LNCAP (cell line): Measurements from ENCODE around the gene DIO1.

ENCODE experiments used
- CTCF ChIP-seq: fragments of 450-650 bp; IDR thresholded peaks from 2 replicates; pipeline ENCODE4 v1.5.1; 2017; ENCODE audit warnings: mild to moderate bottlenecking

DIO1 gene

GRCh38 chr1:53946252-53947171 lies 52.5 kb downstream of the DIO1 start, which contains the start of gene LRRC42:
Gene LRRC42, plus strand, starts transcription at chr1:53946350. Its CDS starts 5,650 bp downstream, at chr1:53952000.
- TF ChIP-seq CTCF, result peak; percentile 40

- TF ChIP-seq CTCF, result no peak
Observed at GRCh38 chr1:53947172-53947907, 53.4 kb downstream of the DIO1 start.

GRCh38 chr1:53948291-53948690 lies 54.3 kb downstream of the DIO1 start:
- no peak for TF ChIP-seq CTCF

- peak; percentile 58 for TF ChIP-seq CTCF
Observed at GRCh38 chr1:53949023-53949990, 55.3 kb downstream of the DIO1 start.

GRCh38 chr1:53951697-53952096 lies 57.7 kb downstream of the DIO1 start:
- TF ChIP-seq CTCF, result no peak

GRCh38 chr1:53954128-53954527 lies 60.1 kb downstream of the DIO1 start:
- no peak for TF ChIP-seq CTCF
